SK-N-SH (cell line): ENCODE measurements around the gene STARD13. TPM values are rescaled to one million over a fixed set of nuclear protein-coding genes. Genes with fewer than 3 reads are reported as not detected.

ENCODE experiments used
- CTCF ChIA-PET: fragments of 300-600, 350-600 bp; formaldehyde crosslinking; extraction: SDS; loops from one replicate; lab custom pipeline; 2021; lab: Yijun Ruan, JAX
- POLR2A ChIA-PET: fragments of 350-600 bp; sonication (Branson Sonifier 250); formaldehyde crosslinking; extraction: SDS; loops from one replicate; lab custom pipeline; 2020; ENCODE audit warnings: antibody characterized with exemption, inconsistent platforms; lab: Yijun Ruan, JAX
- DNase-seq: peaks from one replicate; pipeline ENCODE4 v3.0.0; 2012
- H2AFZ ChIP-seq: fragments of 200-600 bp; sonication (generic); 2 replicates; pipeline ENCODE4 v1.8.1; 2016; ENCODE audit warnings: antibody characterized with exemption, mild to moderate bottlenecking, low read depth
- H3F3A ChIP-seq: fragments of 200-600 bp; sonication (generic); replicated peaks from 2 replicates; pipeline ENCODE3; 2016; ENCODE audit warnings: antibody characterized with exemption, mild to moderate bottlenecking; ENCODE audit not compliant: insufficient read depth
- H3K27ac ChIP-seq, 2 experiments: fragments of 200-500 bp in 1 of 2; fragments of 200-600 bp in 1 of 2; sonication (Bioruptor generic) in 1 of 2; sonication (generic), shearing (Covaris generic) in 1 of 2; 2 replicates each; pipeline versions ENCODE4 v1.5.1 to v1.6.1; 2014 to 2016; ENCODE audit warnings: low read depth in 2 of 2, inconsistent platforms in 1 of 2, low read length in 1 of 2, mild to moderate bottlenecking in 1 of 2, mixed read lengths in 1 of 2
- H3K27me3 ChIP-seq: fragments of 200-600 bp; sonication (generic), shearing (Covaris generic); 2 replicates; pipeline ENCODE4 v1.6.1; 2016; ENCODE audit warnings: mixed run types; ENCODE audit not compliant: insufficient read depth
- H3K36me3 ChIP-seq, 2 experiments: fragments of 200-500 bp in 1 of 2; fragments of 200-600 bp in 1 of 2; sonication (Bioruptor generic) in 1 of 2; sonication (generic) in 1 of 2; replicated peaks in 1 of 2; 2 replicates each; pipeline versions ENCODE3 to v1.5.1; 2014 to 2016; ENCODE audit warnings: low read length in 1 of 2, mild to moderate bottlenecking in 1 of 2; ENCODE audit not compliant: insufficient read depth in 2 of 2, control insufficient read depth in 1 of 2
- H3K4me1 ChIP-seq, 2 experiments: fragments of 200-500 bp in 1 of 2; fragments of 200-600 bp in 1 of 2; sonication (Bioruptor generic) in 1 of 2; sonication (generic), shearing (Covaris generic) in 1 of 2; 2 replicates each; pipeline versions ENCODE4 v1.5.1 to v1.6.1; 2014 to 2016; ENCODE audit warnings: low read depth in 1 of 2, low read length in 1 of 2, mixed run types in 1 of 2; ENCODE audit not compliant: insufficient read depth in 2 of 2, control insufficient read depth in 1 of 2
- H3K4me2 ChIP-seq: fragments of 200-600 bp; sonication (generic), shearing (Covaris generic); 2 replicates; pipeline ENCODE4 v1.6.1; 2017; ENCODE audit warnings: mixed run types
- H3K4me3 ChIP-seq, 2 experiments: fragments of 200-500 bp in 1 of 2; fragments of 200-600 bp in 1 of 2; sonication (Bioruptor generic) in 1 of 2; sonication (generic), shearing (Covaris generic) in 1 of 2; 2 replicates each; pipeline versions ENCODE4 v1.5.1 to v1.8.1; 2014 to 2016; ENCODE audit warnings: low read depth in 2 of 2, inconsistent platforms in 1 of 2, low read length in 1 of 2, mild to moderate bottlenecking in 1 of 2, mixed read lengths in 1 of 2, moderate library complexity in 1 of 2
- H3K79me2 ChIP-seq: fragments of 200-600 bp; sonication (generic); 2 replicates; pipeline ENCODE4 v1.8.1; 2017; ENCODE audit warnings: mild to moderate bottlenecking; ENCODE audit not compliant: insufficient read depth
- H3K9ac ChIP-seq: fragments of 200-600 bp; sonication (generic); 2 replicates; pipeline ENCODE4 v1.6.1; 2017; ENCODE audit warnings: mixed run types
- H3K9me2 ChIP-seq: fragments of 200-600 bp; sonication (generic); 2 replicates; pipeline ENCODE4 v1.6.1; 2017; ENCODE audit warnings: mixed run types
- H3K9me3 ChIP-seq: fragments of 200-600 bp; sonication (generic); 2 replicates; pipeline ENCODE4 v1.6.1; 2017; ENCODE audit warnings: mixed run types, mild to moderate bottlenecking, moderate library complexity
- H4K20me1 ChIP-seq: fragments of 200-600 bp; sonication (generic); 2 replicates; pipeline ENCODE4 v1.6.1; 2017; ENCODE audit warnings: mild to moderate bottlenecking, mixed run types; ENCODE audit not compliant: insufficient read depth
- ELF1 ChIP-seq: IDR thresholded peaks from 2 replicates; pipeline ENCODE4 v1.4.0; 2012
- EP300 ChIP-seq, 2 experiments: IDR thresholded peaks; 2 replicates each; pipeline versions ENCODE4 v1.4.0 to v1.6.1; 2012; ENCODE audit warnings: borderline replicate concordance in 1 of 2, low read depth in 1 of 2, low read length in 1 of 2
- EZH2phosphoT487 ChIP-seq: fragments of 200-600 bp; sonication (generic); IDR thresholded peaks from 2 replicates; pipeline ENCODE4 v1.6.1; 2017; ENCODE audit warnings: low read depth, mixed run types, mild to moderate bottlenecking, antibody characterized with exemption, moderate library complexity, borderline replicate concordance
- FOSL2 ChIP-seq: IDR thresholded peaks from 2 replicates; pipeline ENCODE4 v1.4.0; 2012; ENCODE audit warnings: low read depth, mild to moderate bottlenecking, moderate library complexity, borderline replicate concordance
- FOXJ3 ChIP-seq: sonication (generic); formaldehyde crosslinking; IDR thresholded peaks from 2 replicates; pipeline ENCODE4 v1.5.1; 2020; ENCODE audit warnings: mild to moderate bottlenecking, missing genetic modification reagents
- FOXM1 ChIP-seq: IDR thresholded peaks from 2 replicates; pipeline ENCODE4 v1.4.0; 2012; ENCODE audit warnings: low read depth, mild to moderate bottlenecking
- GABPA ChIP-seq: IDR thresholded peaks from 2 replicates; pipeline ENCODE4 v1.4.0; 2012; ENCODE audit warnings: low read depth, mild to moderate bottlenecking
- IRF3 ChIP-seq: fragments of 150-350 bp; IDR thresholded peaks from 2 replicates; pipeline ENCODE4 v1.6.1; 2016; ENCODE audit warnings: mild to moderate bottlenecking, low read depth, low read length
- JUND ChIP-seq: IDR thresholded peaks from 2 replicates; pipeline ENCODE4 v1.4.0; 2012
- MAX ChIP-seq: IDR thresholded peaks from 2 replicates; pipeline ENCODE4 v1.4.0; 2012; ENCODE audit warnings: low read depth
- MEF2A ChIP-seq: IDR thresholded peaks from 2 replicates; pipeline ENCODE4 v1.4.0; 2012; ENCODE audit warnings: low read depth, borderline replicate concordance
- MXI1 ChIP-seq: IDR thresholded peaks from 2 replicates; pipeline ENCODE4 v1.6.1; 2012; ENCODE audit warnings: mild to moderate bottlenecking, low read depth, low read length, improper control_type of control experiment
- NFIC ChIP-seq: IDR thresholded peaks from 2 replicates; pipeline ENCODE4 v1.4.0; 2012; ENCODE audit warnings: borderline replicate concordance
- NRF1 ChIP-seq: IDR thresholded peaks from 2 replicates; pipeline ENCODE4 v1.6.1; 2012; ENCODE audit warnings: low read depth, mild to moderate bottlenecking, low read length
- PBX3 ChIP-seq: IDR thresholded peaks from 2 replicates; pipeline ENCODE4; 2012
- POLR2AphosphoS5 ChIP-seq: IDR thresholded peaks from 2 replicates; pipeline ENCODE4 v1.6.1; 2012; ENCODE audit warnings: low read depth, low read length
- RAD21 ChIP-seq: IDR thresholded peaks from 2 replicates; pipeline ENCODE4 v1.6.1; 2012; ENCODE audit warnings: mild to moderate bottlenecking, low read length
- RCOR1 ChIP-seq: fragments of 150-350 bp; IDR thresholded peaks from 2 replicates; pipeline ENCODE4 v1.6.1; 2017; ENCODE audit warnings: antibody characterized with exemption, low read length
- RXRA ChIP-seq: IDR thresholded peaks from 2 replicates; pipeline ENCODE4 v1.4.0; 2012; ENCODE audit warnings: low read depth, mild to moderate bottlenecking, borderline replicate concordance
- SIN3A ChIP-seq: IDR thresholded peaks from 2 replicates; pipeline ENCODE4 v1.6.1; 2012; ENCODE audit warnings: low read depth, mild to moderate bottlenecking, low read length, moderate library complexity, borderline replicate concordance
- SMC3 ChIP-seq: IDR thresholded peaks from 2 replicates; pipeline ENCODE4 v1.6.1; 2012; ENCODE audit warnings: low read depth, low read length, improper control_type of control experiment
- TCF12 ChIP-seq: IDR thresholded peaks from 2 replicates; pipeline ENCODE4 v1.4.0; 2012
- TEAD4 ChIP-seq: IDR thresholded peaks from 2 replicates; pipeline ENCODE4 v1.4.0; 2012; ENCODE audit warnings: mild to moderate bottlenecking, borderline replicate concordance; ENCODE audit not compliant: insufficient read depth
- USF1 ChIP-seq: IDR thresholded peaks from 2 replicates; pipeline ENCODE4 v1.4.0; 2012; ENCODE audit warnings: low read depth, borderline replicate concordance
- YY1 ChIP-seq: IDR thresholded peaks from 2 replicates; pipeline ENCODE4 v1.4.0; 2012; ENCODE audit warnings: low read depth, mild to moderate bottlenecking
- WGBS: methylation state at CpG from one replicate; pipeline ENCODE4 v1.1.6; 2017; ENCODE audit warnings: low lambda C conversion rate; 5-methylcytosine and 5-hydroxymethylcytosine counted together
- polyA plus RNA-seq, 3 experiments: library from polyadenylated mRNA; depleted of rRNA; stranded (reverse); fragments of >200 nt; gene quantifications; 2 replicates each; pipeline ENCODE4 v1.2.3, GENCODE V29; 2012

STARD13 gene
- polyA plus RNA-seq, 1 of the 3 experiments (the other 2 are of a cell fraction) = 5.7 TPM

GRCh38 chr13:33060815-33061214, 224.7 kb downstream of the STARD13 start:
- Histone ChIP-seq H3F3A (no peaks in the 10 kb centered on the region), H3K36me3 (no peaks in the 10 kb centered on the region), H3K79me2 (no peaks in the 10 kb centered on the region), H3K27me3 (no peaks in the 10 kb centered on the region), H3K9ac (no peak overlapping the region), H3K4me1 (peaks cover 0 to 3% of the 10 kb centered on the region in 2 experiments; a peak in 1 of 4 replicates), H3K9me3 (no peaks in the 10 kb centered on the region), H3K27ac (no peak overlapping the region), H3K9me2 (no peaks in the 10 kb centered on the region), H2AFZ (no peak overlapping the region), H3K4me3 (no peak overlapping the region), H3K4me2 (no peak overlapping the region), H4K20me1 (no peaks in the 10 kb centered on the region)
- ChIA-PET CTCF (no interaction called here), POLR2A (no interaction called here)
- 86% methylated on average over 14 of the region's 15 CpGs for WGBS
- no peak for TF ChIP-seq TEAD4
- no peak for TF ChIP-seq EZH2phosphoT487
- TF ChIP-seq GABPA = no peak
- no peak for TF ChIP-seq FOXJ3 (CRISPR knock-in tag)
- TF ChIP-seq YY1 = no peak
- TF ChIP-seq ELF1 = no peak
- TF ChIP-seq POLR2AphosphoS5 = no peak
- no peak for TF ChIP-seq USF1
- TF ChIP-seq PBX3 = no peak
- TF ChIP-seq TCF12 = no peak
- no peak for TF ChIP-seq MXI1
- no peak for TF ChIP-seq RXRA
- TF ChIP-seq RCOR1 = no peak
- no peak for TF ChIP-seq FOXM1
- TF ChIP-seq MEF2A = no peak
- DNase-seq = no peak

GRCh38 chr13:33058776-33059327, 226.7 kb downstream of the STARD13 start:
- Histone ChIP-seq H3K36me3 (no peaks in the 10 kb centered on the region), H3K9me2 (no peaks in the 10 kb centered on the region), H3K9ac (no peak overlapping the region), H3K4me2 (no peak overlapping the region), H3F3A (no peaks in the 10 kb centered on the region), H3K4me3 (no peak overlapping the region), H3K27me3 (no peaks in the 10 kb centered on the region), H3K27ac (no peak overlapping the region), H3K79me2 (no peaks in the 10 kb centered on the region), H4K20me1 (no peaks in the 10 kb centered on the region), H2AFZ (no peak overlapping the region), H3K9me3 (no peaks in the 10 kb centered on the region), H3K4me1 (peaks cover 0 to 3% of the 10 kb centered on the region in 2 experiments; a peak in 1 of 4 replicates)
- ChIA-PET POLR2A (no interaction called here), CTCF (interaction anchor here (1.1 to 1.6 kb wide), 2 partner anchors 17 to 28 kb away, joined by 4 to 5 read pairs; no protein-coding TSS in a partner anchor)
- 90% methylated on average over 3 of the region's 3 CpGs for WGBS
- DNase-seq = no peak
- TF ChIP-seq TCF12 (no peak), IRF3 (no peak), YY1 (no peak), TEAD4 (no peak), SIN3A (no peak), JUND (no peak), NRF1 (no peak), NFIC (no peak), MXI1 (no peak), GABPA (no peak), FOXM1 (no peak), EP300 (IDR thresholded peaks at IDR 0.05; ENCODE audit: borderline replicate concordance in 1 of 2, low read depth in 1 of 2, low read length in 1 of 2) (no peak), FOSL2 (no peak), RAD21 (no peak), RXRA (no peak), SMC3 (no peak), RCOR1 (no peak), PBX3 (no peak), MAX (no peak)
